Cerebellar cortex (tissue), 1 donor: ENCODE results near the gene SELENOI.
"Not testable (repeated sequence)": the region's sequence is repeated elsewhere in the genome, so short reads cannot be mapped to it uniquely, and the experiment has no call there.

ENCODE experiments used
- DNase-seq: peaks from one replicate; pipeline ENCODE4 v3.0.0-alpha.2; 2015; ENCODE audit warnings: low spot score

SELENOI gene

DNA sequence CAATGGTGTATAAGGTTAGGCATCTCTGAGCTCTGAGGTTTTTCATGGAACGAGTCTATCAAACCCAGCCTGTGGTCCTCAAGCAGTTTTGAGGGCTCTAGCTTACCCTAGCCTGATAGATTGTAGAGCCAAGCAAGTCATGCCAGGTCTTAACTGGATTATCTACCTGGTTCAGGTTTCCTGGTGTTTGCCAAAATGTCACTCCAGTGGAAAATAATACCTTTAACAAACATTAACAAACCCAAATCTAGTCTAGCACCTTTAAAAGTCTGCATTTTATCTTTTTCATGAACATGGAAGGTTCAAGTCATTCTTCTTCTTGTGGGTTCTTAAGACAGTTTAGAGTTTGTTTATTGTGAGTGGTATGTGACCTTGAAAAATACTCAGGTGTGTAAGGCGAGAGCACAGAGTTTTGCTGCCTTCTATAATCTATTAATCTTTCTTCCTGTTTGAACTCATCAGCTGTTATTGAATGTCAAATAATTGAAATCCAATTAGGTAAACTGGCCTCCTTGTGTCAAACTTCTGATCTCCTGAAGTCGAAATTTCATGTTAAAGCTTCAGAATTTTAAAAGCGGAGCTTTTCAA is 14.0 kb downstream of the SELENOI start:
- no peak for DNase-seq

DNA sequence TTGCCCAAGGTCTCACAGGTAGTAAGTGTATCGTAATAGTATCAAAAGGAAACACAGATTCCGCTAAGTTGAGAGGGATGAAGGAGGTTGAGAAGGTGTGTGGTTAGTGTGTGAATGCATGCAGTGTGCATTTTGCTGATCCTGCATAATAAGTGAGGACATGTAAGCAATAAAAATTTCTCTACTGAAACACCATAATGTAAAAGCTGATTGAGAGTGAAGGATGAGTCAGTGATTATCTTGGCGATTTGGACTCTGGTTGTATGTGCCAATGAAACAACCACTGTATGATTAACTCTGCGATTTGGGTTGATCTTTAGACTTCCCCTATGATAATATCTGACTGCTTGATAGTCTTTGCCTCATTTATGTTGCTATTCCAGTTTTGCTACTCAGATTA is 17.4 kb downstream of the SELENOI start:
- no peak for DNase-seq

DNA sequence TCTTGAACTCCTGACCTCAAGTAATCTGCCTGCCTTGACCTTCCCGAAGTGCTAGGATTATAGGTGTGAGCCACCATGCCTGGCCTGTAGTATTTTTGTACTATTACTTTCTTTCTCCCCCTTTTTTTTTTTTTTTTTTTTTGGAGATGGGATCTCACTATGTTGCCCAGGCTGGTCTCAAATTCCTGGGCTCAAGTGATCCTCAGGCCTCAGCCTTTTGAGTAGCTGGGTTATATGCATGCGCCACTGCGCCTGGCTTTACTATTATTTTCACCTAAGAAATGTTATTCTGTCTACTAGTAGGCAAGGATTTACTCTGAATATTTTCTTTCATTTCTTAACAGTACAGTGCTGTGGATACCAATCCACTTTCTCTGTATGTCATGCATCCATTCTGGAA is 18.0 kb downstream of the SELENOI start:
- no peak for DNase-seq

DNA sequence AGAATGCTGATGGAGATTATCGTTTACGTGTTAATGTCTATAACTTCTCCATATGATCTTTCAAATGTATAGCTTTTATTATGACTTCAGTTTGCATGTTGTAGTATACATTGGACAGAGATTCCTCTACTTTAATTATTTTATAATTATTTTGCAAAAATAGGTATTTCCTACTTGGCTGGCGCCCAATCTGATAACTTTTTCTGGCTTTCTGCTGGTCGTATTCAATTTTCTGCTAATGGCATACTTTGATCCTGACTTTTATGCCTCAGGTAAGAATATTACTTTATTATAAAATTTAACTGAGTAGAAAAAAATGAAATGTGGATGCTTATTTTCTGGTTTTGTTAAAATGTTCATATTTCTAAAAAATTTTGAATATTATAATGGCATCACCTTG is 18.7 kb downstream of the SELENOI start:
- DNase-seq, result no peak

DNA sequence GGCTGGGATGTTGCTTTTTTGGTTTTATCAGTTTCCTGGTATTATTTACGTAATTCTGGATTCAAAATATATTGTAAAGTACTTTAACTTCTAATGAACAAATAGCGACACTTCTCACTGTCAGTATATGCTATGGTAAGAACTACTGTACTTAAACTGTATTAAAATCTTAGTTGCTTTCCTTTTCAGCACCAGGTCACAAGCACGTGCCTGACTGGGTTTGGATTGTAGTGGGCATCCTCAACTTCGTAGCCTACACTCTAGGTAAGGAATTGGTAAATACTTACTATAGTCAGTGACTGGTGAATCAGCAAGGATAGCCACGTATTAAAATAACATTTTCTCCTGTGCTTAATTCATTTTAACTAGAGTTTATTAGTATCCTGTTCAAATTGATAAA is 21.0 kb downstream of the SELENOI start:
- no peak for DNase-seq

DNA sequence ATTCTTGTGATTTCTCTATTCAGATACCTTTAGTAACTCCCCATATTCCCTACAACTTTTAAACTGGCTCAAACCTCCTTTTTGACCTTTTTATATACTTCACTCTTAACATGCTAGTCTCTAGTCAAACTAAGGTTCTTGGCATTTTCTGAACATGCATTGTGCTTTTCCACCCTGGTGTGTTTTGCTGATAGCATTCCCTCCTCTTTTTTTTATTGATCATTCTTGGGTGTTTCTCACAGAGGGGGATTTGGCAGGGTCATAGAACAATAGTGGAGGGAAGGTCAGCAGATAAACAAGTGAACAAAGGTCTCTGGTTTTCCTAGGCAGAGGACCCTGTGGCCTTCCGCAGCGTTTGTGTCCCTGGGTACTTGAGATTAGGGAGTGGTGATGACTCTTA is 23.7 kb downstream of the SELENOI start:
- not testable (repeated sequence) for DNase-seq

DNA sequence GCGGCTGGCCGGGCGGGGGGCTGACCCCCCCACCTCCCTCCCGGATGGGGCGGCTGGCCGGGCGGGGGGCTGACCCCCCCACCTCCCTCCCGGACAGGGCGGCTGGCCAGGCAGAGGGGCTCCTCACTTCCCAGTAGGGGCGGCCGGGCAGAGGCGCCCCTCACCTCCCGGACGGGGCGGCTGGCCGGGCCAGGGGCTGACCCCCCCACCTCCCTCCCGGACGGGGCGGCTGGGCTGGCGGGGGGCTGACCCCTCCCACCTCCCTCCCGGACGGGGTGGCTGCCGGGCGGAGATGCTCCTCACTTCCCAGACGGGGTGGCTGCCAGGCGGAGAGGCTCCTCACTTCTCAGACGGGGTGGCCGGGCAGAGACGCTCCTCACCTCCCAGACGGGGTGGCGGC is 25.0 kb downstream of the SELENOI start:
- not testable (repeated sequence) for DNase-seq

DNA sequence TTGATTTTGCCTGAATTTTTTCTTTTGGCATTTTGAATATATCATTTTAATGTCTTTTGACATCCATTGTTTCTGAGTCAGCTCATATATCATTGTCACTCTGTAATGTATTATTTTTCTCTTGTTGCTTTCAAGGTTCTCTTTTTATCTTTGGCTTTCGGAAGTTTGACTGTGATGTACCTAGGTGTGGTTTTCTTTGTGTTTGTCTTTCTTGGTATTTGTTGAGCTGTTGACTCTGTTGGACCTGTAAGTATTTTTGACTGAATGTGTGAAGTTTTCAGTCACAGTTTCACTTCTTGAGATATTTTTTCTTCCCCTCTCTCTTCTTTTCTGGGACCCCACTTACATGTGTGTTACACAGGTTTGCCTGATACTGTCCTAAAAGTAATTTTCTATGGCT is 30.9 kb downstream of the SELENOI start:
- DNase-seq, result no peak

DNA sequence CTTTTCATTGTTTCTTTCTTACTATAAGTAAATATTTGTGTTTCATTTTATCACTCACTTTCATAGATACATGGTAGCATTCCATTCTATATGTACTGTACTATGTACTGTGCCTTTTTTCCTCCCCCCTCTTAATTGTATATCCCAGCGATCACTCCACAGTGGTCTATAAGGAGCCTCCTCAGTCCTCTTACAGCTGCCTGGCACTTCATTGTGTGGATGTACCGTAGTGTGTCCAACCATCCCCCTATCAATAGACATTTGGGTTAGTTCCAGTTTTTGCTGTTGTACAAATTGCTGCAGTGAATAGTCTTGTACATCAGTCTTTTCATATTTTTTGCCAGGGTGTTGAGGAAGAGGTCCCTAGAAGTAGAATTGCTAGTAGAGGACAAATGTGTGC is 34.3 kb downstream of the SELENOI start:
- no peak for DNase-seq

DNA sequence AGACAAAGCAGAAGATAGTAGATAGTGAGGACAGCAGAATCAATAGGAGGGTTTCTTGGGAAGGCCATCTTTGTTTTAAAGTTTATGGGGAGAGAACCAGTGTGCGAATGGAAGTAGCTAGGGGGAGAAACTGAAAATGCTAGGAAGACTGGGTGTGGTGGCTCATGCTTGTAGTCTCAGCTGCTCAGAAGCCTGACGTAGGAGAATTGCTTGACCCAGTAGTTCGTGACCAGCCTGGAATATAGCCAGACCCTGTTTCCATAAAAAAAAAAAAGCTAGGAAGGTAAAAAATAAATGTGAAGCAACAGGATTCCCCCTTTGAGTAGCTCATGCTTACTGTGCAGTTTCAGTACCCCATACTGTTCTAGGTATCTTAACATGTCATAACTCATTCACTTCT is 36.6 kb downstream of the SELENOI start:
- DNase-seq, result no peak

DNA sequence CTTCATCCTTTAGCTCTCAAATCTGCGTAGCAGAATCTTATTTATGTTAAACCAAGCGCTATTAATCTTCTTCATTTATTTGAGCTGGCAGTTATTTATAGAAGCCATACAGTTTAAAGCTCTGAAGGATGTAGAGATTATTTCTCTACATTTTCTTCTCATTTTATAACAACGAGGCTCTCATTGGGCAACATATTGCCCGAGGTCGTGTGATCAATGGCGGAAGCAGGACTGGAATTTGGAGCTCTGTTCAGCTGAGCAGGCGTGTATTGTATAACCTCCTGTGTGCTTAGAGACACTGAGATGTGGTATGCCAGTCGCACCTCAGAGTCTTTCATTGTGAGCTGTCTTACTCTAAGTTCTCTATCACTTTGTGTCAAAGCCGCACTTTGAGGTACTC is 38.2 kb downstream of the SELENOI start:
- DNase-seq, result no peak

DNA sequence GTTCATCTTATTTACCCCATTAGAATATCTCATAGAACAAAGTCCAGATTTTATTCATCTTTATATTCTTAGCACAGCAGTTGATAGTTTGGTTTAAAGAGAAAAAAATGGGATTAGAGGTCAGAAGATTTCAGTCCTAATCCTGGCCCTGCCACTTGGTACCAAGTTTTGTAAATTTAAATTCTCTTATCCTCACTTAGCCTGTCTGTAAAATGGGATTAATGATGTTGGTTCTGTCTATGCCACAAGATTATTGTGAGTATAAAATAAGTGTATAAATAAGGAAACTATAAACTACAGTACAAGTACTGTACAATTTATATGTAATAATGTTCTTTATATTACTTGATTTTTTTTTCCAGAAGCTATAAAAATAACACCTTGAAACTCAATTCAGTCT is 38.7 kb downstream of the SELENOI start:
- no peak for DNase-seq

DNA sequence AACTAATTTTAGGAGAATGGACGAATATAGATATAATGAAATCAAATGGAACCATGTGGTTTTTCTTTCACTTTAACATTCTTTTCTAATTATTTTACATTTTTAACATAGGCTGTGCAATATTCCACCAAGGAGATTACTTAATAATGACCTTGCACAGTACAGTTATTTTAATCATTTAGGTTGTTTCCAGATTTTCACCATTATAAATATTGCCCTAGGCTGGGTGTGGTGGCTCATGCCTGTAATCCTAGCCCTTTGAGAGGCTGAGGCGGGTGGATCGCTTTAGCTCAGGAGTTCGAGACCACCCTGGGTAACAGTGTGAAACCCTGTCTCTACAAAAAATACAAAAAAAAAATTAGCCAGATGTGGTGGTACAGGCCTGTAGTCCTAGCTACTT is 41.2 kb downstream of the SELENOI start:
- no peak for DNase-seq

DNA sequence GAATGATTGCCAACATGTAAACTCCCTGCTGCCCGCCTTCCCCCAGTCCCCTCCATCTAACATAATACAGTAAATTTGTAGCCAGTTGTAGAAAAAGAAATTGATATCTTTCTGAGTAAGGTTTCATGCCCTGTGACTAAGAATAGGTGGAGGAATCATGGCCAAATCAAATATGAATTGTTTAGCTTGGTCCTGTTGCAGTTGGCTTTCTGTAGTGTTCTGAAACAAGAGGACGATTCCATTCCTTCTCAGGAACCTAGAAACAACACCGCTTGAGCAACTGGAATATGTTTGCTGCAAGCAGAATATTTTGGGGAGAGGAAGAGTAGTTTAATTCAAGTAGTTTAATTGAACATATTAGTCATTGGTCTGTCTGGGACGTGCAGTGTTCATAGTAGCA is 48.8 kb downstream of the SELENOI start:
- no peak for DNase-seq

DNA sequence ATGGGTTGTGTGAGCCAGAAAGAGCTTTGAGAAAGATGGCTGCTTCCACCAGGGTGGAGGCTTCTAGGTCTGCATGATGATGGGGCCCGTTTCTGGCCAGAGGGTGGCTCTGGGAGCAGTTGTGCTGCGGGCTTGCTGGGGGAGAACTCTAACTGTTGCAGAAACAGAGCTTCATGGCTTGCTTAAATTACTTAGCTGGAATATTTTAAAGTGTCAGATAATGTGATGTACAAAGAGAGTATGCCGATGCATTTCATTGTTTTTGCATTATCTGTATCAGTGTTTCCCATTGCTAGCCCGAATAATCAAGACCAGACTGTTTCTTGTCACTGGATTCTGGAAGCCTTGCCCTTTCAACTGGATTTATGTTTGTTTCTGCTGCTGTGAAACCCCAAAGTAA is 49.5 kb downstream of the SELENOI start:
- no peak for DNase-seq

DNA sequence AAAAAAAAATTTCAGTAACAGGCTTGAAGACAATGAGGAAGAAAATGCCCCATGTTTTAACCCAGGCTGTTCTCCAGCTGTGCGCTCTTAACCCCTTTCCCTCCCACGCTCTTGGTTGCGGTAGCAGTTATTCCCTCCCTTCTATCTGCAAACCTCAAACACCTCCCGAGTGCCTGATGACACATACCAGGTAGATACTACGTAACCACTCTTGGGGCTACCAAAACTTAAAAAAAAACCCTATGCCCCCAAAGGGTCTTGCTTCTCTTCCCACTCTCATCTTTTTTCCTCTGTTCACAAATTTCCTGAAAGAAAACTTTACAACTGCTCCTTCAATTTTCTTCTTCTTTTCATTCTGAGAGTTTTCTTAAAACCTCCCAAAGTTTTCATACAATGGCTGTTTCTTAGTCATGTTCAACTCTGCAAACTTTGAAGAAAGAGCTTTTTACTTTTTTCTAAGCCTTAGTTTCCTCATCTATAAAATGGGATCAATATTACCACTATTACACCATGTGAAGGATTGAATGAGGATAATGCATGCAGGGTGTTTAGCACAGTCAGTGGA is 50.9 kb downstream of the SELENOI start:
- no peak for DNase-seq

DNA sequence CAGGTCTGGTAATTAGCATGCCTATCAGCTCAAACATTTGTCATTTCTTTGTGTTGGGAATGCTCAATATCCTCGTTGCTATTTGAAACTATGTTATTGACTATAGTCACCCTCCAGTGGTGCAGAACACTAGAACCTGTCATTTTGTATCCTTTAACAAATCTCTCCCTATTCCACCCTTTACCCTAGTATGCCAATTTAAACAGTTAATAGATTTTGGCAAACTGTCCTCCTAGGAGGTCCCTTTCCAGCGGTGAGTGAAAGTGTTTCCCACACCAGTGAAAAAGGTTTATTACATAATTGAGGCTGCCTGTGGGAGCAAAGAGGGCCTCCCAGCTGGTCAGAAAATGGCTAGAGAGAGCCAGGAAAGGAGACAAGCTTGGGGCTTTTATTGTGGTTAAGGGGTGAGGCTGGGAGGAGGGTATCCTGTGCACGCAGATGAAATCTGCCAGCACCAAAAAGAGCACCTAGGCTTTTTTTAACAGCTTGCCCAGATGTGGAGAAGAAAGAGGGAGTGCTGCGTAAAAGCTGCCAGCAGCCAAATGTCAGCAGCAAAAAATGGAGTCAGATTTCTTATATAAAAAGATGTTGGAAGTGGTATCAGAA is 53.9 kb downstream of the SELENOI start:
- no peak for DNase-seq

DNA sequence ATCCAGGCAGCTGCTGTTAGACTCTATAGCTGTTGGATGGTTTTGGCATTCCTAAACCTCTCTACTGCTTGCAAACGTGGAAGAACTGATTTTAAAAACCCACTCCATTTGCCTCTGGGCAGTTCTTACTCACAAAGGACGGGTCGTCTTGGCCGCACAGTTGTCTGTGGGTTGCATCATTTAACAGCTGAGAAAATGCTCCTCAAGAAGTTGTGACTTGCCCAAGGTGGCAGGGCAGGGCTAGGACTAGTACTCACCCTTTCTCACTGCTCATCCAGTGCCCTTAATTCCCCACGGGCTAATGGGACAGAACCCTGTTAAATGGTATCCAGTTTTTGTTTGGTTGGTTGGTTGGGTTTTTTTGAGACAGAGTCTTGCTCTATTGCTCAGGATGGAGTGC is 54.8 kb downstream of the SELENOI start:
- no peak for DNase-seq

DNA sequence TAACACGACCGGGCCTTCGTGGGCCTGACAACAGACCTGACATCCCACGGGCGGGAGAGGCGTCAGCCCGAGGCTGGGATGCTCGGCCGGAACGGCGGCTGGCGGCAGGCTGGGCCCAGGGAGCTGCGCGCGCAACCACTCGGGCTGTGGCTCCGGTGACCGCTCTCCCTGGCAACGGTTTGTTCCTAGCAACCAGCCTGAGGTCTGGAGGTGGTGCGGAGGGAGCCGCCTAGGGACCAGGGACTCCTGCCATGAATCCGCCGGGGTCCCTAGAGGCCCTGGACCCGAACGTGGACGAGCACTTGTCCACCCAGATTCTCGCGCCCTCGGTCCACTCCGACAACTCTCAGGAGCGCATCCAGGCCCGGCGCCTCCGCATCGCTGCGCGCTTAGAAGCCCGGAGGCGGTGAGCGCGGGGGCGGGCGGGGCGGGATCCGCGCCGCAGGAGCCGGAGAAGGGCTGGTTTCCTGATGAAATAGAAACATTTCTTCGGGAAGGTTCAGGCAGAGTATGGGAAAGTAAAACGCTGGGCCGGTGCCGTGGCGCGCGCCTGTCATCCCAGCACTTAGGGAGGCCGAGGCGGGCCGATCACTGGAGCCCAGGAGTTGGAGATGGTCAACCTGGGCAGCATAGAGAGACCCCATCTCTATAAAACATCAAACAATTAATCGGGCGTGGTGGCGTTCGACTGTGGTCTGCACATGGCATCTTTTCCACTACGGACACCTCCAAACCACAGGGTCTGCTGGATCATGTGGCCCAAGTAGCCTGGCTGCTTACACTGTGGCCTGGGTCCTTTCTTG is 56.0 kb downstream of the SELENOI start, which contains the start of gene DRC1:
Gene DRC1, plus strand, starts transcription at position 182 of the 803 bp plus-strand sequence. Its CDS starts 70 bp downstream, at position 252.
- DNase-seq, result peak; percentile 68

DNA sequence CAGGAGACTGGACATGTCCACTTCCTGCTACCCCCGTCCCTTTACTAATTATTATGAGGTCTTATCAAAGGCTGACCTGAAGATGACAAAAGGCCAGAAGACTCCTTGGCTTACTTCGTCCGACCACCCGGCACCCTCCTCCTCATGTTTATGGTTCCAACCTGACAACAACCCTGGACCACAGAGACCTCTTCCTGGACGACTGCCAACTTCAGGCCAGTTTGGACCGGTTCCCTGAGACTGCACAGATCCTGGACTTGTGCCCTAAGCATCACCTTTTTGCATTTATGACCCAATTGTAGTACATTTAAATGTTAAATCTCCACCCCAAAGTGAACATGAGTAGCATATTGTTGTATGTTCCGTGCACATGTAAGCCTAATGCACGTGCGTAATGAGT is 61.6 kb downstream of the SELENOI start:
- DNase-seq, result no peak

DNA sequence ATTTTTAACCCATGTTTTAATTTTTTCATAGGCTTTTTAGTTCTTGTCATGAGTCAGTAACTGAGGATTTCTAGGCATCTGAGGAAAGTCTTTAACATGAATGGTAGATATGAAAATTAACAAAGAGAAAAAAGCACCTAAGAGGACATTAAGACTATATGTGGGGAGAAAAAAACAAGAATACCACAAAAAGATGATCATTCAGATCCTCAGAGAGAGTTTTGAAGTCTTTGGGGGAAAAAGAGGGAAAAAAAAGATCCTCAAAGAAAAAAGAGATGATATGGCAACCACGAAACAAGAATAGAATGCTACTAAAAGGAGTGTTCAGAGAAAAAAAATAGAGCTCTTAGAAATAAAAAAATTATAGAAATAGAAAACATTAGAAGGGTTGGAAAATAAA is 63.8 kb downstream of the SELENOI start:
- no peak for DNase-seq

DNA sequence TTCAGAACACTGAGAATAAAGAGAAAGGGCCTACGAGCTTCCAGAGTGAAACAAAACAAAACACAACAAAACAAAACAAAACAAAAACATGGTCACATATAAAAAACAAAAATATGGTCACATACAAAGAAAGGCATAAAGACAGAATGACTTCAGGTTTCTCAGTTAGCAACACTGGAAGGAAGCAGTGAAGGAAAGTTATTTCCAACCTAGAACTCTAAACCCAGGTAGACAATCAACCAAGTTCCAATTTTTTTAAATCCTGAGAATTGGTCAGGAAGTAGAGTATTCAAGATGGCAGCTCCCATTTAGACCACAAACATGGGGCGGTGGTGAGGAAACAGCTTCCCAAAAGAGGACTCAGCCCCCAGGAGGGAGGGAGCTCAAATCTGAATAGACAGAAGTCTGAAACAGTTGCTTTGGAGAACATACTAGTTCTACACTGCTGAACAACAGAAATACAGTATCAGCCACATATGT is 64.9 kb downstream of the SELENOI start:
- DNase-seq, result no peak

DNA sequence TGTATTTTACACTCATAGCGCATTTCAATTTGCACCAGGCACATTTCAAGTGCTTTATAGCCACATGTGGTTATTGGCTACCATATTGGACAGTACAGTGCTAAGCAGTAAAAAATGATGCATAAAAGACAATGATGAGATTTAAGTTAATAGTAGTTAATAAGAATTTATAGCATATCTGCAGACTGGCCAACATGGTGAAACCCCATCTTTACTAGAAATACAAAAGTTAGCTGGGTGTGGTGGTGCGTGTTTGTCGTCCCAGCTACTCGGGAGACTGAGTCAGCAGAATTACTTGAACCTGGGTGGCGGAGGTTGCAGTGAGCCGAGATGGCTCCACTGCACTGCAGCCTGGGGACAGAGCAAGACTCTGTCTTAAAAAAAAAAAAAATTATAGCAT is 65.5 kb downstream of the SELENOI start:
- DNase-seq, result no peak
